ENCODE data around the gene RNH1. TPM values are rescaled to one million over a fixed set of nuclear protein-coding genes. Genes with fewer than 3 reads are reported as not detected.

Gene RNH1
- total RNA-seq, 4 donors from 2014 or later, result 206 to 378 (median 222) TPM

GRCh38 chr11:459511-460220 lies 47.4 kb downstream of the RNH1 start:
- H3K9me3 ChIP-seq, result no peaks in the 10 kb centered on the region
- peaks cover 0 to 65% (median 0%) of the 10 kb centered on the region in 3 donors for H3K36me3 ChIP-seq
- peaks cover 0 to 4% (median 0%) of the 10 kb centered on the region in 3 donors for H3K4me1 ChIP-seq
- intact Hi-C loops (cut with DNase I), result loop anchor here (5.0 kb wide), 2 partner anchors 38 to 63 kb away; no protein-coding TSS in a partner anchor
- no peak for DNase-seq
- H3K27ac ChIP-seq, result peak overlapping the region in 1 of 4 donors; percentile 55
- no peak overlapping the region for H3K4me3 ChIP-seq
- no peak for TF ChIP-seq CTCF (IDR thresholded peaks at IDR 0.05)
- TF ChIP-seq POLR2A (IDR thresholded peaks at IDR 0.05), result no peak
- WGBS, 2 donors, result 91 to 94% methylated on average over 15 to 22 of the region's 24 CpGs
- no peaks in the 10 kb centered on the region for H3K27me3 ChIP-seq

DNA sequence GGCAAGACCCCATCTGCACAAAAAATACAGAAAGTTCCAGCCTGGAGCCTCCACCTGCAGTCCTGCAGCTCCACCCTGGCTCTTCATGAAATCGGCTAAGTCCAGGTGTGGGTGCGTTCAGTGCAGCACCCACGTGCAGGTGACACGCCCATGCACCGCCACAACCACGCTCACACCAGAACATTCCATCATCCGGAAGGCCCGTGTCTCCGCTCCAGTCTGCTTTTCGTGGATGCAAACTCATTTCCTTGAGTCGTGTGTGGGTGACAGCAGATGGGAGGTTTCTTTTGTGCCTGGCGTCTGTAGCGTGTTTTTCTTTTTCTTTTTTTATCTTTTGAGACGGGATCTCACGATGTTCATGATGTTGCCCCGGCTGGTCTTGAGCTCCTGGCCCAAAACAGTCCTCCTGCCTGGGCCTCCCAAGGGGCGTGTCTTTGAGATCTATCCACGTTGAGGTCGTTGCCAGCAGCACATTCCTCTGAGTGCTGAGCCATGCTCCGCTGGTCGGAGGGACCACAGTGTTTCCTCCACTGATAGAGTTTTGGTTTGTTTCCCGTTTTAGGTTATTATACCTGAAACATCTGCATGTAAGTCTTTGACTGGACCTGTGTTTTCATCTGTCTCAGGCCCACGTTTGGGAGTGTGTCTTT lies 49.8 kb downstream of the RNH1 start:
- WGBS, 2 donors, result 63 to 65% methylated on average over 23 of the region's 23 CpGs
- Histone ChIP-seq H3K4me1 (peaks cover 0 to 7% (median under 1%) of the 10 kb centered on the region in 3 donors), H3K27me3 (no peaks in the 10 kb centered on the region), H3K9me3 (no peaks in the 10 kb centered on the region), H3K27ac (no peak overlapping the region), H3K4me3 (no peak overlapping the region), H3K36me3 (peaks cover 0 to 75% (median 0%) of the 10 kb centered on the region in 3 donors)
- TF ChIP-seq CTCF (IDR thresholded peaks at IDR 0.05) (no peak), POLR2A (IDR thresholded peaks at IDR 0.05) (no peak)
- no peak for DNase-seq
- intact Hi-C loops (cut with DNase I), result loop anchor here (5.0 kb wide), 1 partner anchor 65 kb away; no protein-coding TSS in a partner anchor

- no peak overlapping the region for H3K27ac ChIP-seq
These were observed 50.5 kb downstream of the RNH1 start for GRCh38 chr11:456533-456932.

DNA sequence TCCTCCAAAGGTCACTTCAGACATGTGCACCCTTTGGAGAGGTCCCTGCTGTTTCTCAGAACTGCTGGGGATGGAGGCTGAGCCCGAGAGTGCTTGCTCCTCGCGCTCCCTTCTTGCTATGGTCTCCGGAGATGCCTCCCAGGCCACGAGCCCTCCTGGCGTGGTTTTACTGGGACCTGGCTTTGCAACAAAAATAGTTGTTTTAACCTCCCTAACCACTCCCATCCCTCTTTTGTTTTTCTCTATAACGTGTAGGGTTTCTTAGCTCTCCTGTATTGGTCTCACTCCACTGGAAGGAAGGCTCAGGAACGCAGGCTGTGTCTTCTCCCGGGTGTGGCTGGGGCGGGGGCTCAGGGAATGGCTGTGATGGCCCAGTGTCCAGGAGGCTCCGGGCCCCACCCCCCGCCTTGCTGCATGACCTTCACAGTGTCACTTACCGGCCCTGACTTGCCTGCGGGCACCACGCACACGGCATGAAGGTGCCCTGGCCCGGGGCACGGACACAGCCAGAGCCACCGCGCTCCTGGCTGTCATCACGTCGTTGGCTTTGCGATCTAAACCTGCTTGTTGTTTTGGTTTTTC lies 51.4 kb downstream of the RNH1 start:
- Histone ChIP-seq H3K4me3 (no peak overlapping the region), H3K27ac (no peak overlapping the region), H3K27me3 (no peaks in the 10 kb centered on the region), H3K36me3 (peaks cover 0 to 63% (median 0%) of the 10 kb centered on the region in 3 donors), H3K9me3 (no peaks in the 10 kb centered on the region), H3K4me1 (peaks cover 12 to 23% (median 13%) of the 10 kb centered on the region in 3 donors)
- WGBS, 2 donors, result 73 to 88% methylated on average over 3 to 22 of the region's 23 CpGs
- DNase-seq, result no peak
- intact Hi-C loops (cut with DNase I), result loop anchor here (5.0 kb wide), 1 partner anchor 67 kb away; no protein-coding TSS in a partner anchor
- TF ChIP-seq CTCF (IDR thresholded peaks at IDR 0.05), result no peak
- TF ChIP-seq POLR2A (IDR thresholded peaks at IDR 0.05), result no peak

More at GRCh38 chr11:456533-456932, 50.5 kb downstream of the RNH1 start:
- Histone ChIP-seq H3K27me3 (no peaks in the 10 kb centered on the region), H3K4me1 (peaks cover 5 to 14% (median 7%) of the 10 kb centered on the region in 3 donors), H3K4me3 (no peak overlapping the region), H3K9me3 (no peaks in the 10 kb centered on the region), H3K36me3 (peaks cover 0 to 72% (median 0%) of the 10 kb centered on the region in 3 donors)
- no peak for DNase-seq
- intact Hi-C loops (cut with DNase I), result loop anchor here (5.0 kb wide), 1 partner anchor 66 kb away; no protein-coding TSS in a partner anchor
- 56 to 86% methylated on average over 3 to 4 of the region's 7 CpGs for WGBS, 2 donors
- no peak for TF ChIP-seq POLR2A (IDR thresholded peaks at IDR 0.05)

GRCh38 chr11:454801-455565 lies 52.1 kb downstream of the RNH1 start:
- 61 to 64% methylated on average over 9 to 10 of the region's 14 CpGs for WGBS, 2 donors
- intact Hi-C loops (cut with DNase I), result loop anchor here (5.0 kb wide), 1 partner anchor 67 kb away; no protein-coding TSS in a partner anchor

More at GRCh38 chr11:454801-455565, 52.1 kb downstream of the RNH1 start:
- H3K27ac ChIP-seq, result no peak overlapping the region
- peaks cover 0 to 56% (median 0%) of the 10 kb centered on the region in 3 donors for H3K36me3 ChIP-seq
- no peak for DNase-seq
- H3K9me3 ChIP-seq, result no peaks in the 10 kb centered on the region
- no peaks in the 10 kb centered on the region for H3K27me3 ChIP-seq
- H3K4me3 ChIP-seq, result no peak overlapping the region
- no peak for TF ChIP-seq POLR2A (IDR thresholded peaks at IDR 0.05)
- TF ChIP-seq CTCF (IDR thresholded peaks at IDR 0.05), result no peak
- peaks cover 12 to 25% (median 13%) of the 10 kb centered on the region in 3 donors for H3K4me1 ChIP-seq
